Esophagus squamous epithelium (tissue), 4 donors: Measurements from ENCODE around the gene SLCO1B3.

ENCODE experiments used
- CTCF ChIP-seq, 6 experiments: fragments of 450-650 bp in 4 of 6; fragments of 200-600 bp in 2 of 6; sonication (generic) in 2 of 6; IDR thresholded peaks; one replicate each; pipeline ENCODE4 v1.5.1; 2016 to 2019; ENCODE audit warnings: antibody characterized with exemption in 6 of 6, mild to moderate bottlenecking in 4 of 6, moderate library complexity in 4 of 6
- POLR2A ChIP-seq, 4 donors: fragments of 450-650 bp; IDR thresholded peaks; one replicate each; pipeline ENCODE4 v1.6.1; 2017; ENCODE audit warnings: antibody characterized with exemption in 4 of 4, mild to moderate bottlenecking in 4 of 4, moderate library complexity in 3 of 4

- TF ChIP-seq POLR2A (IDR thresholded peaks at IDR 0.05) (no peak), CTCF (IDR thresholded peaks at IDR 0.05) (no peak)
These were observed at the start of gene SLCO1B3 for GRCh38 chr12:20810487-20810886.
